Activated gamma-delta T cell (primary cell): Measurements from ENCODE around the gene CCL1.

Experiments
- DNase-seq: peaks from one replicate; lab custom pipeline; 2025; lab: John Stamatoyannopoulos, UW
- total RNA-seq, 2 donors: gene quantifications; one replicate each; lab custom pipeline; 2026; lab: John Stamatoyannopoulos, UW

CCL1 gene
- total RNA-seq: 0 to 0.04 reads per million in 2 donors

GRCh38 chr17:34363183-34363661 is at the start of gene CCL1:
TSS of gene CCL1 (minus strand) at chr17:34363233. CDS start at chr17:34363161, 72 bp downstream.
- DNase-seq: no peak

GRCh38 chr17:34412534-34412933 is 49.5 kb upstream of the CCL1 start:
- DNase-seq: no peak

DNA sequence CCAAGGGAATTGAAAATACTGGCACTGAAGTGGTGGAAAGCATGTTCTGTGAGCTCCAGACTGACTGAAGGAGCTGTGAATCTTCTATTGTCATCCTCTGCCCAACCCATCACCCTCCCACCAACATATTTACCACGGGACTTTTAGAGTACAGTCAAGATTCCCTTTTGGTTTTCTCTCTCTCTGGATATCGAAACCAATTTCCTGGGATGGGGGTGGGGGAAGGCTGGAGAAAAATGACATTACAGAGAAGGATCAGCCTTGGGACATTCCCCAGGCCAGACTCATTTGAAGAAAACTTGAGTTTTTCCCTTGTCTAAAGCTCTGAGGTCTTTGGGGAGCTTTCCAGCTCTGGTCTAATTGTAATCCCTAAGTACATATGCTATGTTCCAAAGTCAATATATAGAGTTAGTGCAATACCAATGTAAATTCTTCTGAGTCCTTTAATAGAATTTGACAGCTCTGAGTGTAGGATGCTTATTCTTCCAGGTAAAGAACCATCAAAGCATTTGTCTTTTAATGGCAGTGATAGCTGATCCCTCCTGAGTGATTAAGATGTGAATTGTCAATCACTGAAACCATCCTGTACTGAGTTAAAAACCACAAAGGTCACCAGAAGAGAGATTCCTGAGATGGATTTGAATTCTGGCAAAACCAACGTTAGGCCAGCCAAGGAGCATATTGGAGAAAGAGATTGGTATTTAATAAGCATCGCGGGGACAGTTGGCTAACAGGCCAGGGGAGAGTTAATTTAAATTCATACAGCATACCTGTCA is 48.8 kb upstream of the CCL1 start:
- no peak for DNase-seq

DNA sequence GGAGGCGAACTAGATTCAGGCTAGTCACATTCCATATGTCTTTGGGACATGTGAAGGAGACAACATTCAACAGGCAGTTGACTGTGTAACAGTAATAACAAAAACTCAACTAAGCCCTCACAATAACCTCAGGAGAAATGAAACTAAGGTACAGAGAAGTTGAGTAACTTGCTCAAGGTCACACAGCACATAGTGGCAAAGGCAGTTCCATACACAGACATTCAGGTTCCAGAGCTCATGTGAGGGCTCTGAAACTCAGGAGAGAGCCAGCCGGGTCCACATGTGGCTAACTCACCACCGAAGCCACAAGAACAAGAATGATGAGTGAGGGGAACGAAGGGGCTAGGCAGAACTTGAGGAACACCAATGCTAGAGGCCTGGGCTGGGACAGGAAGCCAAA is 46.3 kb upstream of the CCL1 start:
- no peak for DNase-seq

DNA sequence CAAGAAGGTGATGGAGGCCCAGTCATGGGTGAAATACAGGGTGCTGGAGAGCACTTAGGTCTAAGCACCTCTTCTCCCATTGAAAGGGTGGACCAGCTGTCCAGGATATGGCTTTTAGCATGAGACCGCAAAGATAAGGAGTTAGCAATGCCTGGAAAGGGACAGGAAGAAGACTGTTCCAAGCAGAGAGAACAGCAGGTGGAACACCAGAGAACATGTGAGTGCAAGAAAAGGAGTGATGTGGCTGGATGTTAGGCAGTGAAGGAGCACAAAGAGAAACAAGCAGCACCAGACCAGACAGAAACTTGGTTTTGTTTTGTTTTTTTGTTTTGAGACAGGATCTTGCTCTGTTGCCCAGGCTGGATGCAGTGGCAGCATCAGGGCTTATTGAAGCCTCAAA is 45.4 kb upstream of the CCL1 start:
- DNase-seq: no peak

DNA sequence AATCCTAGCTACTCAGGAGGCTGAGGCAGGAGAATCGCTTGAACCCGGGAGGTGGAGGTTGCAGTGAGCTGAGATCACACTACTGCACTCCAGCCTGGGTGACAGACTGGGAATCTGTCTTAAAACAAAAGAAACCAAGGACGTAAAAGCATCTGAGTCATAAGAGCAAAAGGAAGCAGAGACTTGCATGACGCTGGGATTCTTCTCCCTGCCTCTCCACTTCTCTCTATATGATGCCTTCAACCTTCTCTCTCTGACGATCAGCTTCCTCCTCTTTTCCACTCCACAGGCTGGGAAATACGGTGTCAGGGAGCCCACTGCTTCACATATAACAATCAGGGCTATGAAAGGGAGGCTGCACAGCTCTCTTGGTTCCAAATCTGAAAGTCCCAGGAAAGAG is 43.2 kb upstream of the CCL1 start:
- no peak for DNase-seq

GRCh38 chr17:34403006-34403405 is 40.0 kb upstream of the CCL1 start:
- DNase-seq: no peak

DNA sequence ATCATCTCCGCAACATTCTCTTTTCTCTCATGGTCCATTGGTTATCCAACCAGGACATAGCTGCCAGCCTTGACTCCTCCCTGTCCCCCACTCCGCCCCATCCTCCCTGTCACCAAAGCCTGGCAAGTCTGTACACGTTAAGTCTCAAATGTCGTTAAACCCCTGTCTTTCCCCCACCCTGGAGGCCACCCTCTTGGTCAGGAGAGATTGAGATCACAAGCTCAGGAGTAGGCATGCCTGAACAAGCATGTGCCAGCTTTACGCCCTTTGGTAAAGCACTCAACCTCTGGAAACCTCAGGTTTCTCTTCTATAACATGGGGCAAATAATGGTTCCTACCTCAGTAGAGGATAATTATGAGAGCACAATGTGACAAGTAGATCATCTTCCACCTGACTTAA is 38.1 kb upstream of the CCL1 start:
- no peak for DNase-seq

DNA sequence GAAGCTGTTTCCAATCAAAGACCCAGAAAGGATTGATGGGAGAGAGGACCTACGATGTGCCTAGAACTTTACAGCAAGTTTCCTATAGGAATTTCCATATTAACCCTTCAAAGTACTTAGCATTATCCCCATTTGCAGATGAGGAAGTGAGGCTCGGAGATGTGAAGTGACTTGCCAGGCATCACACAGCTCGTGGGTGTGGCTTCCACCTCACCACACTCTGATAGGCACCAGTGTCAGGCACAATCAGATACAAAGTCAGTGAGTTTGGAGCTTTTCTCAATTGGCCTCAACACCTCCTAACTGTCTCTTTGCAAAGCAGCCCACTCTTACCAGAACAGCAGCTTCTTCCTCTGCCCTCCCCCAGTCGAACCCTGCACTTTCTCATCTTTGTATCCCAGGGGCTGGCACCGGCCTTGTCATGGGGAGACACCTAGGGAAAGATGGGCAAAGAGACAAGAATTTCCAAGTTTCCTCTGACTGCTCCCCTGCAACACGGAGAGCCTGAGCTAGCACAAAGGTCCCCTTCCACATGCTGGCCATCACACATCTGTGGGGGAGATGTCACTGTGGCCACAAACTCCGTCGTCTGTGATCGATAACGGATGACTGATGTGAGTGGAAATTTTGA is 37.4 kb upstream of the CCL1 start:
- no peak for DNase-seq

GRCh38 chr17:34399725-34400124 is 36.7 kb upstream of the CCL1 start:
- no peak for DNase-seq

- DNase-seq: no peak
These were observed 36.0 kb upstream of the CCL1 start for GRCh38 chr17:34398990-34399389.

DNA sequence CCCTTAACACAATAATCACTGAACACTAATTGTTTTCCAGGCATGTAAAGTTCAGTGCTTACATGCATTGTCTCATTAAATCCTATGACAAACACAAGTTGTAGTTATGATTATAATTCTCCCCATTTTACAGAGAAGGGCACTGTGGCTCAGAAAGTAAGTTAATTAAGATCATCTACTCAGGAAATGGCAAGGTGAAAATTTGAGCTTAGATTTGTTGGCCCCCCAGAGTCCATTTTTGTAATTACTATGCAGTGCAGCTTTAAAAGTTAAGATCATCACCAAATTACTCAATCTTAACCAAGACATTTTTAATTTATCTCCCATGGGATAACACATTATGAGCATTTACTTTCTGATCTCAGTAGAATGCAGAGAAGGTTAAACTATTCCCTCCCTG is 34.2 kb upstream of the CCL1 start:
- no peak for DNase-seq

- DNase-seq: no peak
These were observed 30.4 kb upstream of the CCL1 start for GRCh38 chr17:34393401-34393800.

GRCh38 chr17:34391241-34391640 is 28.2 kb upstream of the CCL1 start:
- no peak for DNase-seq

GRCh38 chr17:34390649-34391048 is 27.6 kb upstream of the CCL1 start:
- no peak for DNase-seq

DNA sequence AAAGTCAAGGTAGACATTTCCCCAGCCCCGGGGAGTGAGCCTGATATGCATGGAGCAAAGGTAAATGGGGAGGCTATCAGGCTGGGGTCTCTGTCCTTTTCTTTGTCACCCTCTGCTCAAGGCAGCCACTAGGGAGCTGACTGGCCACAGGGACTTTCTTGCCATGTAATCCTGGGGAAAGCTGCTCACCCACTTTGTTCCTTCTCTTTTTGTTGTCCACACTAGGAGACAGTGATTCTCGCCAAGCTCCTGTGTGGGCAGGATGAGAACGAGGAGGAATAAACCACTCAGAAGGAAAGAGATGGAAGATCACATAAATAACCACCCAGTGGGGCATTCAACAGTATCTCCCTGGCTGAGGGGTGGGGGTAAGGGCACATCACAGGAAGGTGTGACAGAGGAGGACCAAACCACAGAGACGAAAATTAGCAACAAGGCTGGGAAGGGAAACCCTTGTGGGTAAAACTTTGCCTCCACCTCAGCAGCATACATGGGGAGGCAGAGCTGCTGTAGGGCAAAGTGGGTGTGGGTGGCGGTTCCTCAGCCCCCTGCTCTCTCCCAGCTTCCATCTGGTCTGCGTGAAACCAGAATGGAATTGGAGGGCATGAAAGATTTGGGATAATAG is 26.2 kb upstream of the CCL1 start:
- no peak for DNase-seq

DNA sequence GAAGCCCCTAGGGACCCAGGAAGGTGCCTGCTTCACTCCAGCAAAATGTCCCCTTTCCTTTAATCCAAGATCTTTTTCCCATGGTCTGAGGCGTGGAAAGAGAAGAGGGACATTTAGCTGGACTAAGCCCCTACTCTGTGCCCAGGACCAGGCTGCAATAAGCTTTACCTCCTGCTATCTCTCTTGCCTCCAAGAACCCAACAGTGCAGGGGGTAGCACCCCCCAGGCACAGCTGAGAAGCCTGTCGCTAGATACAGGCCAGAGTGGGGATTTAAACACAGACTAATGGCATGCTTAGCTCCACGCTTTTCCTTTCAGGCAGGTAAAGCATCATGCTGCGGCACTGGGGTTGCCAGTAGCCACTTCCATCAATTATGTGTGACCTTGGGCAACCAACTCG is 24.5 kb upstream of the CCL1 start:
- DNase-seq: no peak

DNA sequence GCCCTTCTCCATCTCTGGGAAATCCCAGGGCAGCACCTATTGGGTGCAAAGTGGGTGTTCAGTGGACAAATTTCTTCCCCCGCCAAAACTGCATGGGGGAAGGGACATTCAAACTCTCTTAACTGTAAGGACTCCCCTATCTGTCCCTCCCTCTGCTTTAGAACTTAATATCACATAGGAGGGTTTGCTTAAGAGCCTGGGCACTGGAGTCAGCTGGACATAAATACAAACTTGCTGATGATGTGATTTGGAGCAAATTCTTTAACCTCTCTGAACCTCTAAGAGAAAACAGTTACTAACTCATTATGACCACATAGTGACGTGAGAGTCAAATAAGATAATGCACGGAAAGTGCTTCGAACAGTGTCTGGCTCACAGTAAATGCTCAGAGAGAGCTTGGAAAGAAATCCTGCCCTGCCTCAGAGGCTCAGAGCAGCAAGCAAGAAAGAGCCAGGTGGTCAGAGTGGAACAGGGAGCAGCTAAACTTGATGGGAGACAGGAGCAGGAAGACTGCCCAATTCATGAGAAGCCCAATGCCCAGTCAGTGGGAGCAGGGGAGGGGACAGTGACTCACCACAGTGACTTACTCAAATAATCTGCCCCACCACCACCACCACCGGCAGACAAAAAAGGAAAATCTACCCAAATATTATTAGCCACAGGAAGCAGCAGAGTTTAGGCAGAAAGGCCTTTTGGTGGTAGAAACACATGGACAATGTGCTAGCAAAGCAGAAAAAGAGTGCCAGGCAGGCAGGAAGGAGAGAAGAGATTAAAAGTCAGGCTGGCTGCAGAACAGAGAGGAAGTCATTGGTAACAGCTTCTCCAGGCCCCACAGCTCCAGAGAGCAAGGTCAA is 23.9 kb upstream of the CCL1 start:
- DNase-seq: no peak

GRCh38 chr17:34386343-34386696 is 23.3 kb upstream of the CCL1 start:
- DNase-seq: no peak

DNA sequence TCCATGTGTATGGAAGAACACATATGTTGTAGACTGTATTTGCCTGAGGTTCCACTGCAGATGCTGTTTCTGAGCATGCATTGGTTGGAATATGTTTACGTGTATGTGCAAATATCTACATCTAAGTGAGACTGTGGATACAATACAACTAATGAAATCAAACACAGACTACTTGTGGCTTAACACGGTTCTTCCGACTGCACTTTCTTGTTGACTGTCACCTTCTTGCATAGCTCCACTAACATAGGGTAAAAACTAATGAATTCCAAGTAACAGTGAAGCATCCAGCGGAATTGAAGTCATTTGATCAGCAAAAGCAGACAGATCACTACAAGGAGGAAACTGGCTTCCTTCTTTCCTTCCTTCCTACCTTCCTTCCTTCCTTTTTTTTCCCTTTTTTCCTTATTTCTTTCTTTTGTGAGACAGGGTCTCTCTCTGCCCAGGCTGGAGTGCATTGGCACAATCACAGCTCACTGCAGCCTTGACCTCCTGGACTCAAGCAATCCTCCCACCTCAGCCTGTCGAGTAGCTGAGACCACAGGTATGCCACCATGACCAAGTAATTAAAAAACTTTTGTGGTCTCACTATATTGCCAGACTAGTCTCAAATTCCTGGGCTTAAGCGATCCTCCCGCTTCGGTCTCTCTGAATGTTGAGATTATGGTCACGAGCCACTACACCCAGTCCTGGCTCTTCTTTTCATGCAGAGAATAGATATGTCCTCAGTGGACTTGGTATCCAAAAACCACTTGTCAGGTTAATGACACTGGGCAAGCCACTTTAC is 22.0 kb upstream of the CCL1 start:
- DNase-seq: no peak

DNA sequence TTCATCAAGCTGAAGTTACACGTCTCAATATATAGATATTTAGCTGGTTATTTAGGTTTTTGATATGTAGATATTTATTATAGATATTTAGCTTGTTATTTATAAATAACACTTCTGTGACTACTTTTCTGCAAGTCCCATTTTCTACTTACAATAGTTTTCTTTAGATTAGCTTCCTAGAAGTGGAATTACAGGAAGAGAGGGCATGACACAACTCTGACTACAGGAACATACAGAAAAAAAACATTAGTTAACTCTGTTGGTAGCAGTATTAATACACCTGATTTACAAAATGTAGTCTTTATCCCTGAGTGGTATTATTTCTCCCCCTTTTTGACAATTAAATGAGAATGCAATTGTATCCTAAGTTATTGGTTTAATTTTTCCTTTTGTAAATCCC is 21.2 kb upstream of the CCL1 start:
- DNase-seq: no peak
